Smooth muscle cell (in vitro differentiated cells): ENCODE measurements around the gene DMXL2. TPM values are rescaled to one million over a fixed set of nuclear protein-coding genes. Genes with fewer than 3 reads are reported as not detected.

Experiments
- DNase-seq: peaks from one replicate; lab custom pipeline; 2025; ENCODE audit not compliant: unreplicated experiment; lab: John Stamatoyannopoulos, UW
- H2AFZ ChIP-seq: fragments of 200-600 bp; sonication (generic); 2 replicates; pipeline ENCODE4 v1.6.0; 2016; ENCODE audit warnings: antibody characterized with exemption, low read depth, mild to moderate bottlenecking
- H3F3A ChIP-seq: fragments of 200-600 bp; sonication (generic); 2 replicates; pipeline ENCODE4 v1.6.0; 2017; ENCODE audit warnings: antibody characterized with exemption, low read depth
- H3K27ac ChIP-seq: fragments of 200-600 bp; sonication (generic); 2 replicates; pipeline ENCODE4 v1.5.1; 2016; ENCODE audit warnings: low read depth, mild to moderate bottlenecking
- H3K27me3 ChIP-seq: fragments of 200-600 bp; sonication (generic); 2 replicates; pipeline ENCODE4 v1.6.1; 2016; ENCODE audit warnings: low read depth, mild to moderate bottlenecking
- H3K36me3 ChIP-seq: fragments of 200-600 bp; sonication (generic); 2 replicates; pipeline ENCODE4 v1.5.1; 2016; ENCODE audit warnings: low read depth
- H3K4me1 ChIP-seq: fragments of 200-600 bp; sonication (generic); 2 replicates; pipeline ENCODE4 v1.5.1; 2016; ENCODE audit warnings: low read depth
- H3K4me2 ChIP-seq: fragments of 200-600 bp; sonication (generic); 2 replicates; pipeline ENCODE4 v1.6.0; 2016; ENCODE audit warnings: mild to moderate bottlenecking
- H3K4me3 ChIP-seq: fragments of 200-600 bp; sonication (generic); 2 replicates; pipeline ENCODE4 v1.5.1; 2016; ENCODE audit warnings: mild to moderate bottlenecking
- H3K79me2 ChIP-seq: fragments of 200-600 bp; sonication (generic); 2 replicates; pipeline ENCODE4 v1.6.0; 2016; ENCODE audit warnings: low read depth, mild to moderate bottlenecking
- H3K9ac ChIP-seq: fragments of 200-600 bp; sonication (generic); 2 replicates; pipeline ENCODE4 v1.6.0; 2016; ENCODE audit warnings: low read depth
- H3K9me3 ChIP-seq: fragments of 200-600 bp; sonication (generic); replicated peaks from 2 replicates; pipeline ENCODE4 v1.5.1; 2016; ENCODE audit warnings: low read depth
- H4K20me1 ChIP-seq: fragments of 200-600 bp; sonication (generic); 2 replicates; pipeline ENCODE4 v1.6.0; 2016; ENCODE audit warnings: low read depth
- CTCF ChIP-seq: fragments of 200-600 bp; sonication (generic); IDR thresholded peaks from 2 replicates; pipeline ENCODE4 v1.5.1; 2017; ENCODE audit warnings: borderline replicate concordance, mild to moderate bottlenecking, antibody characterized with exemption; ENCODE audit not compliant: insufficient read depth, poor library complexity, severe bottlenecking
- WGBS: methylation state at CpG from one replicate; pipeline ENCODE4 v1.1.7; 2016; ENCODE audit warnings: low lambda C conversion rate; 5-methylcytosine and 5-hydroxymethylcytosine counted together
- polyA plus RNA-seq: library from polyadenylated mRNA; unstranded; fragments of >200 nt; fragmentation: Nextera tagmentation; extraction: Ambion mirVana; gene quantifications from 2 replicates; pipeline ENCODE4 v1.2.1, GENCODE V29; 2016
- total RNA-seq: library from RNA; depleted of rRNA; stranded (reverse); fragments of >200 nt; gene quantifications from 2 replicates; pipeline ENCODE4 v1.2.3, GENCODE V29; 2014

DMXL2 gene
- total and polyA plus RNA-seq, 2 experiments from 2014 or later: 9.3 to 57.8 TPM

GRCh38 chr15:51561271-51561670, 61.3 kb downstream of the DMXL2 start:
- Histone ChIP-seq H3K4me1 (no peaks in the 10 kb centered on the region), H3K27ac (no peak overlapping the region), H3K4me3 (no peak overlapping the region), H3K79me2 (no peaks in the 10 kb centered on the region), H3K27me3 (no peaks in the 10 kb centered on the region), H4K20me1 (no peaks in the 10 kb centered on the region), H3K4me2 (no peak overlapping the region), H2AFZ (no peak overlapping the region), H3K9me3 (no peaks in the 10 kb centered on the region), H3K36me3 (no peaks in the 10 kb centered on the region), H3F3A (no peaks in the 10 kb centered on the region), H3K9ac (no peak overlapping the region)
- TF ChIP-seq CTCF: no peak
- DNase-seq: no peak
- WGBS: 73% methylated on average over 5 of the region's 5 CpGs

GRCh38 chr15:51558876-51559275, 63.7 kb downstream of the DMXL2 start:
- no peak overlapping the region for H3K9ac ChIP-seq
- DNase-seq: no peak
- no peak for TF ChIP-seq CTCF
- no peaks in the 10 kb centered on the region for H3K9me3 ChIP-seq
- H2AFZ ChIP-seq: no peak overlapping the region
- no peaks in the 10 kb centered on the region for H3F3A ChIP-seq
- H3K4me2 ChIP-seq: no peak overlapping the region
- no peaks in the 10 kb centered on the region for H3K27me3 ChIP-seq
- no peaks in the 10 kb centered on the region for H3K36me3 ChIP-seq
- no peaks in the 10 kb centered on the region for H3K79me2 ChIP-seq
- no peaks in the 10 kb centered on the region for H4K20me1 ChIP-seq
- H3K4me1 ChIP-seq: no peaks in the 10 kb centered on the region
- H3K4me3 ChIP-seq: no peak overlapping the region
- no peak overlapping the region for H3K27ac ChIP-seq
- WGBS: 96% methylated on average over 3 of the region's 3 CpGs

GRCh38 chr15:51558411-51558810, 64.2 kb downstream of the DMXL2 start:
- no peak overlapping the region for H2AFZ ChIP-seq

More at GRCh38 chr15:51558411-51558810, 64.2 kb downstream of the DMXL2 start:
- TF ChIP-seq CTCF: no peak
- Histone ChIP-seq H3K9me3 (no peaks in the 10 kb centered on the region), H3K9ac (no peak overlapping the region), H3K4me2 (no peak overlapping the region), H3K79me2 (no peaks in the 10 kb centered on the region), H3K4me1 (no peaks in the 10 kb centered on the region), H3F3A (no peaks in the 10 kb centered on the region), H3K27me3 (no peaks in the 10 kb centered on the region), H3K27ac (no peak overlapping the region), H3K4me3 (no peak overlapping the region), H3K36me3 (no peaks in the 10 kb centered on the region), H4K20me1 (no peaks in the 10 kb centered on the region)
- WGBS: 96% methylated on average over 3 of the region's 3 CpGs
- no peak for DNase-seq
